ENCODE data around the gene SLC51B. TPM values are rescaled to one million over a fixed set of nuclear protein-coding genes. Genes with fewer than 3 reads are reported as not detected.
A peak's percentile ranks its signal among the peaks of the same experiment; 100 is the strongest.

The SLC51B gene
- total RNA-seq (6.5 and 8.8 TPM in 2 replicates), polyA plus RNA-seq (5.8 and 8.6 TPM in 2 replicates)

- H3K27me3 ChIP-seq = no peaks in the 10 kb centered on the region
- peak within 1 kb of the TSS; percentile 57 for H3K4me2 ChIP-seq
- no peaks in the 10 kb centered on the region for H3K9me2 ChIP-seq (replicated peaks; ENCODE audit: insufficient read depth)
- peaks cover 13% of the 10 kb centered on the region for H3K79me2 ChIP-seq
- peaks cover 15% of the 10 kb centered on the region for H3K4me1 ChIP-seq (ENCODE audit: insufficient read depth)
- H3K27ac ChIP-seq = peak within 1 kb of the TSS; percentile 74
- DNase-seq (ENCODE audit: low spot score) = peak; percentile 75
- no peak within 1 kb of the TSS for H3K4me3 ChIP-seq
- no peaks in the 10 kb centered on the region for H3K9me3 ChIP-seq (ENCODE audit: low read depth)
- H4K20me1 ChIP-seq (ENCODE audit: insufficient read depth, poor library complexity, severe bottlenecking) = no peaks in the 10 kb centered on the region
- TF ChIP-seq CTCF (IDR thresholded peaks at IDR 0.05; ENCODE audit: poor library complexity) = no peak
- TF ChIP-seq EZH2phosphoT487 (IDR thresholded peaks at IDR 0.05; ENCODE audit: low read depth, severe bottlenecking, unreplicated experiment) = no peak
- no peak for TF ChIP-seq EZH2 (IDR thresholded peaks at IDR 0.05; ENCODE audit: borderline replicate concordance)
- H2AFZ ChIP-seq = no peak within 1 kb of the TSS
- H3K36me3 ChIP-seq (replicated peaks; ENCODE audit: insufficient read depth, low read depth) = no peaks in the 10 kb centered on the region
- WGBS (ENCODE audit: low lambda C conversion rate, missing lambda C conversion rate) = 47% methylated on average over 7 of the region's 7 CpGs
These were observed at the start of gene SLC51B for GRCh38 chr15:65044724-65045481. Gene SLC51B (plus strand): TSS chr15:65045387. CDS start chr15:65050005, 4,618 bp downstream.

GRCh38 chr15:64997066-64997465 is 48.1 kb upstream of the SLC51B start:
- Histone ChIP-seq H3K4me3 (no peak overlapping the region), H3K36me3 (replicated peaks; ENCODE audit: insufficient read depth, low read depth) (no peaks in the 10 kb centered on the region), H3K4me2 (no peak overlapping the region), H3K27me3 (no peaks in the 10 kb centered on the region), H3K4me1 (ENCODE audit: insufficient read depth) (no peaks in the 10 kb centered on the region), H2AFZ (no peak overlapping the region), H3K9me2 (replicated peaks; ENCODE audit: insufficient read depth) (no peaks in the 10 kb centered on the region), H3K79me2 (no peaks in the 10 kb centered on the region), H3K27ac (no peak overlapping the region), H3K9me3 (ENCODE audit: low read depth) (no peaks in the 10 kb centered on the region), H4K20me1 (ENCODE audit: insufficient read depth, poor library complexity, severe bottlenecking) (no peaks in the 10 kb centered on the region)
- no peak for DNase-seq (ENCODE audit: low spot score)
- TF ChIP-seq EZH2 (IDR thresholded peaks at IDR 0.05; ENCODE audit: borderline replicate concordance) (no peak), EZH2phosphoT487 (IDR thresholded peaks at IDR 0.05; ENCODE audit: low read depth, severe bottlenecking, unreplicated experiment) (no peak), CTCF (IDR thresholded peaks at IDR 0.05; ENCODE audit: poor library complexity) (no peak)
- 83% methylated on average over 5 of the region's 5 CpGs for WGBS (ENCODE audit: low lambda C conversion rate, missing lambda C conversion rate)

GRCh38 chr15:64997745-64998375 is 47.3 kb upstream of the SLC51B start:
- Histone ChIP-seq H3K4me1 (ENCODE audit: insufficient read depth) (no peaks in the 10 kb centered on the region), H3K9me3 (ENCODE audit: low read depth) (no peaks in the 10 kb centered on the region), H3K27me3 (no peaks in the 10 kb centered on the region), H3K4me3 (no peak overlapping the region), H4K20me1 (ENCODE audit: insufficient read depth, poor library complexity, severe bottlenecking) (no peaks in the 10 kb centered on the region), H3K4me2 (no peak overlapping the region), H3K9me2 (replicated peaks; ENCODE audit: insufficient read depth) (no peaks in the 10 kb centered on the region), H3K79me2 (no peaks in the 10 kb centered on the region), H2AFZ (no peak overlapping the region), H3K36me3 (replicated peaks; ENCODE audit: insufficient read depth, low read depth) (no peaks in the 10 kb centered on the region), H3K27ac (no peak overlapping the region)
- 88% methylated on average over 4 of the region's 4 CpGs for WGBS (ENCODE audit: low lambda C conversion rate, missing lambda C conversion rate)
- DNase-seq (ENCODE audit: low spot score) = no peak
- no peak for TF ChIP-seq EZH2phosphoT487 (IDR thresholded peaks at IDR 0.05; ENCODE audit: low read depth, severe bottlenecking, unreplicated experiment)
- TF ChIP-seq CTCF (IDR thresholded peaks at IDR 0.05; ENCODE audit: poor library complexity) = no peak
- TF ChIP-seq EZH2 (IDR thresholded peaks at IDR 0.05; ENCODE audit: borderline replicate concordance) = no peak

Measured in hepatocyte (in vitro differentiated cells).